CD1c-positive myeloid dendritic cell (primary cell): ENCODE measurements around the gene NIF3L1.

Experiments
- DNase-seq: peaks from one replicate; pipeline ENCODE4 v3.0.0-alpha.2; 2016; ENCODE audit errors: extremely low spot score

The NIF3L1 gene

GRCh38 chr2:200888704-200889625 is at the start of gene NIF3L1, which contains the start of gene PPIL3:
Gene NIF3L1 (plus strand): TSS chr2:200889371. CDS start chr2:200891944, 2,573 bp downstream.
Gene PPIL3 (minus strand): TSS chr2:200889077. CDS start chr2:200887615, 1,462 bp downstream.
- peak; percentile 99 for DNase-seq

GRCh38 chr2:200839513-200839912 is 49.7 kb upstream of the NIF3L1 start:
- no peak for DNase-seq

- DNase-seq, result no peak
Observed at GRCh38 chr2:200843993-200844948, 44.9 kb upstream of the NIF3L1 start.

GRCh38 chr2:200845194-200845593 is 44.0 kb upstream of the NIF3L1 start:
- DNase-seq, result no peak

GRCh38 chr2:200845669-200846325 is 43.4 kb upstream of the NIF3L1 start:
- no peak for DNase-seq

- DNase-seq, result no peak
Observed at GRCh38 chr2:200847269-200847668, 41.9 kb upstream of the NIF3L1 start.

GRCh38 chr2:200847939-200848338 is 41.2 kb upstream of the NIF3L1 start:
- DNase-seq, result no peak

- no peak for DNase-seq
Observed at GRCh38 chr2:200850512-200851256, 38.5 kb upstream of the NIF3L1 start.

GRCh38 chr2:200851398-200852248 is 37.5 kb upstream of the NIF3L1 start:
- no peak for DNase-seq

- DNase-seq, result no peak
Observed at GRCh38 chr2:200852605-200853004, 36.6 kb upstream of the NIF3L1 start.

GRCh38 chr2:200856806-200857205 is 32.4 kb upstream of the NIF3L1 start:
- DNase-seq, result no peak

- no peak for DNase-seq
Observed at GRCh38 chr2:200860092-200860795, 28.9 kb upstream of the NIF3L1 start.

- DNase-seq, result no peak
Observed at GRCh38 chr2:200861617-200862155, 27.5 kb upstream of the NIF3L1 start.

GRCh38 chr2:200862532-200863000 is 26.6 kb upstream of the NIF3L1 start:
- peak; percentile 78 for DNase-seq

GRCh38 chr2:200863782-200864175 is 25.4 kb upstream of the NIF3L1 start:
- peak; percentile 78 for DNase-seq

- DNase-seq, result peak; percentile 99
Observed at GRCh38 chr2:200864176-200865034, 24.8 kb upstream of the NIF3L1 start, which contains the start of gene CLK1. Gene CLK1 (minus strand): TSS chr2:200864658. CDS start chr2:200861862, 2,796 bp downstream.

GRCh38 chr2:200869014-200869413 is 20.2 kb upstream of the NIF3L1 start:
- peak; percentile 24 for DNase-seq

GRCh38 chr2:200871151-200871550 is 18.0 kb upstream of the NIF3L1 start:
- no peak for DNase-seq
